K562 (cell line): ENCODE results near the gene ARHGEF7.

Source experiments
- ATF2 ChIP-seq: sonication (generic); formaldehyde crosslinking; IDR thresholded peaks from 2 replicates; pipeline ENCODE4 v1.8.1; 2022; ENCODE audit warnings: missing genetic modification reagents
- BMI1 ChIP-seq: fragments of 150-350 bp; IDR thresholded peaks from 2 replicates; pipeline ENCODE4 v1.6.1; 2014; ENCODE audit warnings: low read length
- BRF1 ChIP-seq: IDR thresholded peaks from 3 replicates; pipeline ENCODE4 v1.6.1; 2011; ENCODE audit warnings: borderline replicate concordance, mild to moderate bottlenecking; ENCODE audit not compliant: insufficient read length; ENCODE audit errors: extremely low read depth
- CEBPB ChIP-seq: fragments of 450-650 bp; IDR thresholded peaks from 2 replicates; pipeline ENCODE4 v1.6.1; 2016; ENCODE audit warnings: missing genetic modification characterization, missing compliant biosample characterization
- CTCF ChIP-seq, 3 experiments: IDR thresholded peaks in 2 of 3; conservative IDR thresholded peaks in 1 of 3; 2 replicates each; pipeline ENCODE4 v1.5.1; 2011 to 2012; ENCODE audit warnings: low read length in 3 of 3, mild to moderate bottlenecking in 3 of 3, control low read depth in 2 of 3, improper control_type of control experiment in 1 of 3, inconsistent platforms in 1 of 3, low read depth in 1 of 3, mixed read lengths in 1 of 3, moderate library complexity in 1 of 3; ENCODE audit not compliant: insufficient read depth in 2 of 3
- EZH2 ChIP-seq: IDR thresholded peaks from 2 replicates; pipeline ENCODE4 v1.6.1; 2012; ENCODE audit warnings: low read depth, mild to moderate bottlenecking, inconsistent platforms, low read length, borderline replicate concordance
- HMGXB4 ChIP-seq: sonication (generic); formaldehyde crosslinking; IDR thresholded peaks from 2 replicates; pipeline ENCODE4 v1.8.1; 2023; ENCODE audit warnings: mild to moderate bottlenecking, missing genetic modification reagents
- MTA3 ChIP-seq: fragments of 450-650 bp; formaldehyde crosslinking; IDR thresholded peaks from 2 replicates; pipeline ENCODE4 v1.6.1; 2017; ENCODE audit warnings: mild to moderate bottlenecking, borderline replicate concordance
- POLR2A ChIP-seq: fragments of 450-650 bp; conservative IDR thresholded peaks from 2 replicates; pipeline ENCODE4 v1.6.1; 2016
- RNF2 ChIP-seq: sonication (generic); IDR thresholded peaks from 2 replicates; pipeline ENCODE4 v1.6.1; 2016
- SPI1 ChIP-seq: IDR thresholded peaks from 2 replicates; pipeline ENCODE4 v1.6.1; 2011; ENCODE audit warnings: low read depth, low read length, control low read depth, borderline replicate concordance
- ZBTB34 ChIP-seq: fragments of 250-450 bp; sonication (Bioruptor Pico); IDR thresholded peaks from 2 replicates; pipeline ENCODE4 v1.8.0; 2021; ENCODE audit warnings: mild to moderate bottlenecking, moderate library complexity

- no peak for TF ChIP-seq SPI1
- no peak for TF ChIP-seq MTA3
- no peak for TF ChIP-seq RNF2
- TF ChIP-seq POLR2A: no peak
- TF ChIP-seq CTCF (IDR thresholded peaks at IDR 0.05 in 2 of 3, conservative IDR thresholded peaks at IDR 0.05 in 1 of 3; ENCODE audit: insufficient read depth in 2 of 3, low read depth in 1 of 3, low read length in 3 of 3): no peak
- no peak for TF ChIP-seq CEBPB (tag)
- no peak for TF ChIP-seq ATF2
- TF ChIP-seq BMI1: no peak
- TF ChIP-seq HMGXB4 (CRISPR knock-in tag): no peak
- no peak for TF ChIP-seq EZH2
- TF ChIP-seq BRF1: no peak
- no peak for TF ChIP-seq ZBTB34
Observed at GRCh38 chr13:111129465-111130115, 14.5 kb downstream of the ARHGEF7 start.
